HepG2 (cell line): Measurements from ENCODE around the gene C11orf68. TPM values are rescaled to one million over a fixed set of nuclear protein-coding genes. Genes with fewer than 3 reads are reported as not detected.

Experiments used
- CSRNP1 ChIP-seq: sonication (generic); formaldehyde crosslinking; IDR thresholded peaks from 2 replicates; pipeline ENCODE4 v1.8.1; 2023; ENCODE audit warnings: mild to moderate bottlenecking, missing genetic modification reagents
- FOXP1 ChIP-seq, 2 experiments: fragments of 450-650 bp in 1 of 2; IDR thresholded peaks; 2 replicates each; pipeline ENCODE4 v1.6.1; 2017 to 2018; ENCODE audit warnings: antibody characterized with exemption in 1 of 2
- HINFP ChIP-seq: sonication (generic); formaldehyde crosslinking; IDR thresholded peaks from 2 replicates; pipeline ENCODE4 v1.4.0; 2020; ENCODE audit warnings: low read depth, mild to moderate bottlenecking, missing genetic modification reagents
- IKZF5 ChIP-seq: IDR thresholded peaks from 2 replicates; pipeline ENCODE4 v1.6.1; 2018; ENCODE audit warnings: missing genetic modification reagents, mild to moderate bottlenecking, missing compliant biosample characterization
- KDM5A ChIP-seq: fragments of 200-600 bp; sonication (generic); IDR thresholded peaks from 2 replicates; pipeline ENCODE4 v1.7.0; 2018; ENCODE audit warnings: antibody characterized with exemption, mild to moderate bottlenecking, low read length, borderline replicate concordance
- MXD1 ChIP-seq: sonication (generic); formaldehyde crosslinking; IDR thresholded peaks from 2 replicates; pipeline ENCODE4 v1.4.0; 2020; ENCODE audit warnings: mild to moderate bottlenecking, missing genetic modification reagents
- SOX5 ChIP-seq: IDR thresholded peaks from 2 replicates; pipeline ENCODE4 v1.6.1; 2016; ENCODE audit warnings: borderline replicate concordance
- SYNCRIP ChIP-seq: fragments of 200-400 bp; formaldehyde crosslinking; IDR thresholded peaks from 2 replicates; pipeline ENCODE4 v1.6.1; 2018; ENCODE audit warnings: mild to moderate bottlenecking, low read depth, low read length; ENCODE audit not compliant: insufficient read depth
- THAP11 ChIP-seq: IDR thresholded peaks from 2 replicates; pipeline ENCODE4 v1.6.1; 2016; ENCODE audit warnings: missing biosample characterization, missing genetic modification reagents
- ZNF280B ChIP-seq: sonication (generic); formaldehyde crosslinking; IDR thresholded peaks from 2 replicates; pipeline ENCODE4 v1.5.0; 2020; ENCODE audit warnings: missing genetic modification reagents, mild to moderate bottlenecking, borderline replicate concordance
- ZNF446 ChIP-seq: sonication (generic); formaldehyde crosslinking; IDR thresholded peaks from 2 replicates; pipeline ENCODE4 v1.5.0; 2020; ENCODE audit warnings: mild to moderate bottlenecking, missing genetic modification reagents
- ZNF597 ChIP-seq: sonication (generic); formaldehyde crosslinking; IDR thresholded peaks from 2 replicates; pipeline ENCODE4 v1.5.0; 2020; ENCODE audit warnings: missing genetic modification reagents
- ZNF816 ChIP-seq: sonication (generic); formaldehyde crosslinking; IDR thresholded peaks from 2 replicates; pipeline ENCODE4 v1.8.0; 2022; ENCODE audit warnings: missing genetic modification reagents, mild to moderate bottlenecking, borderline replicate concordance
- ZSCAN22 ChIP-seq: sonication (generic); formaldehyde crosslinking; IDR thresholded peaks from 2 replicates; pipeline ENCODE4 v1.4.0; 2020; ENCODE audit warnings: mild to moderate bottlenecking, missing genetic modification reagents
- polyA plus RNA-seq, 8 experiments: library from polyadenylated mRNA; depleted of rRNA in 3 of 8; stranded (reverse) in 7 of 8; unstranded in 1 of 8; fragments of >200 nt; fragmentation: Illumina TruSeq in 4 of 8; extraction: Trizol in 4 of 8; gene quantifications; 2 replicates each; pipeline versions ENCODE4 v1.2.1 to v1.2.3, GENCODE V29; 2011 to 2016; ENCODE audit warnings: low read depth in 4 of 8, missing spikeins in 1 of 8, mixed read lengths in 1 of 8; ENCODE audit not compliant: insufficient read depth in 1 of 8
- total RNA-seq, 5 experiments: library from RNA; depleted of rRNA; stranded (reverse); fragments of >200 nt; fragmentation: Illumina TruSeq; extraction: Trizol; gene quantifications; 2 replicates each; pipeline ENCODE4 v1.2.3, GENCODE V29; 2016; ENCODE audit warnings: low read depth in 1 of 5
- TF ChIP-seq, protein P1 (sequence below): sonication (generic); formaldehyde crosslinking; conservative IDR thresholded peaks from 2 replicates; pipeline ENCODE4 v1.5.0; 2020; ENCODE audit warnings: missing genetic modification reagents
- TF ChIP-seq, protein P2 (sequence below): sonication (generic); formaldehyde crosslinking; conservative IDR thresholded peaks from 2 replicates; pipeline ENCODE4 v1.8.1; 2023; ENCODE audit warnings: missing genetic modification reagents

Gene C11orf68
- total and polyA plus RNA-seq, 2 of the 13 experiments (the other 11 are each of a cell fraction or from before 2014, with no cell fraction given) = 8.4 to 28.3 TPM

DNA sequence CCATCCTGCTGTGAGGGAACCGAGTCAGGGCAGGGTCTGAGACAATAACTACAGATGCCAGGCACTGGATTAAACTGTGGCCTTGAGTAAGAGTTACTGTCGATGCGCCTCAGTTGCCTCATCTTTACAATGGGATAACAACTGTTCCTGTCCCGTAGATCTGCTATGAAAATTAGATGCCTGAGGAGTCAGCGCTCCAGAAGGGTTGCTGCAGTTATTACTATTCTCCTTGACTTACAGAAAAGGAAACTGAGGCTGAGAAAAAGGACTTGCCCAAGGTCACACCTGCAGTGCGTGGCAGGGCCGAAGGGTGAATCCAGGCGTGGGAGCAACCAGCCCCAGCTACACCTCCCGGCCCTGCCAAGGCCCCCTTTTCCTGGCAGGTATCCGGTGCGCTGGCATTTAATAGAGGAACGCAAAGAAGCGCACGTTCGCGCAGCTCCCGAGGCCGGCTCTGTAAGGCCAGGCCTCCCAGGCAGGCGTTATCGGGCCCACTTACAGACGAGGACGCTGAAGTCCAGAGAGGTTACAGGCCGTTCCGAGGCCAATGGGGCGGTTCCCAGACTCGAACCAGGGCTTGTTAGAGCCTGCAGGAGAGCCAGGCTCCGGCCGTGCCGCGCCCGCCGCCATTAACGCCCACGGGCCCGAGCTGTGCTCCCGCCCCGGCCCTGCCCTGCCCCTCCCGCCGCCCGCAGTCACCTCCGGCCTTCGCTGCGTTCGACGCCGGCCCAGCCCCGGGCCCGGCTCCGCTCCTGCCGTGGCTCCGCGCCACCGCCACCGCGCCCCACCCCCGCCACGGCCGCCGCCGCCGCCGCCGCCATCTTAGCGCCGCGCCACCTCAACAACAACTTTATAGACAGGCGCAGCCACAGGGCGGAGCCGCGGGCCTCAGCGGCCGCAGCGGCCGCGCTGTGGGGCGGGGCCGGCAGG, at the start of gene C11orf68 (continued):
- no peak for TF ChIP-seq ZNF597 (CRISPR knock-in tag)
- no peak for TF ChIP-seq ZNF280B (CRISPR knock-in tag)
- TF ChIP-seq CSRNP1 (CRISPR knock-in tag) = no peak
- TF ChIP-seq HINFP (CRISPR knock-in tag) = no peak
- TF ChIP-seq, protein P1, sequence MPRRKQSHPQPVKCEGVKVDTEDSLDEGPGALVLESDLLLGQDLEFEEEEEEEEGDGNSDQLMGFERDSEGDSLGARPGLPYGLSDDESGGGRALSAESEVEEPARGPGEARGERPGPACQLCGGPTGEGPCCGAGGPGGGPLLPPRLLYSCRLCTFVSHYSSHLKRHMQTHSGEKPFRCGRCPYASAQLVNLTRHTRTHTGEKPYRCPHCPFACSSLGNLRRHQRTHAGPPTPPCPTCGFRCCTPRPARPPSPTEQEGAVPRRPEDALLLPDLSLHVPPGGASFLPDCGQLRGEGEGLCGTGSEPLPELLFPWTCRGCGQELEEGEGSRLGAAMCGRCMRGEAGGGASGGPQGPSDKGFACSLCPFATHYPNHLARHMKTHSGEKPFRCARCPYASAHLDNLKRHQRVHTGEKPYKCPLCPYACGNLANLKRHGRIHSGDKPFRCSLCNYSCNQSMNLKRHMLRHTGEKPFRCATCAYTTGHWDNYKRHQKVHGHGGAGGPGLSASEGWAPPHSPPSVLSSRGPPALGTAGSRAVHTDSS = no peak
- TF ChIP-seq FOXP1 (IDR thresholded peaks at IDR 0.05) = no peak
- TF ChIP-seq FOXP1 (CRISPR knock-in tag; IDR thresholded peaks at IDR 0.05) = no peak
- no peak for TF ChIP-seq THAP11 (CRISPR knock-in tag)
- peak; percentile 85 for TF ChIP-seq ZNF816 (CRISPR knock-in tag)
- TF ChIP-seq KDM5A = peak; percentile 36; the same call in 1 of the 2 replicates
- TF ChIP-seq, protein P2, sequence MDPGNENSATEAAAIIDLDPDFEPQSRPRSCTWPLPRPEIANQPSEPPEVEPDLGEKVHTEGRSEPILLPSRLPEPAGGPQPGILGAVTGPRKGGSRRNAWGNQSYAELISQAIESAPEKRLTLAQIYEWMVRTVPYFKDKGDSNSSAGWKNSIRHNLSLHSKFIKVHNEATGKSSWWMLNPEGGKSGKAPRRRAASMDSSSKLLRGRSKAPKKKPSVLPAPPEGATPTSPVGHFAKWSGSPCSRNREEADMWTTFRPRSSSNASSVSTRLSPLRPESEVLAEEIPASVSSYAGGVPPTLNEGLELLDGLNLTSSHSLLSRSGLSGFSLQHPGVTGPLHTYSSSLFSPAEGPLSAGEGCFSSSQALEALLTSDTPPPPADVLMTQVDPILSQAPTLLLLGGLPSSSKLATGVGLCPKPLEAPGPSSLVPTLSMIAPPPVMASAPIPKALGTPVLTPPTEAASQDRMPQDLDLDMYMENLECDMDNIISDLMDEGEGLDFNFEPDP = no peak
- TF ChIP-seq MXD1 (CRISPR knock-in tag) = 0 out of 2 replicates have a peak, but pooled peaks have one; percentile 31
- no peak for TF ChIP-seq IKZF5
- TF ChIP-seq SYNCRIP = no peak
- TF ChIP-seq ZNF446 (CRISPR knock-in tag) = no peak
- no peak for TF ChIP-seq SOX5 (CRISPR knock-in tag)
- no peak for TF ChIP-seq ZSCAN22 (CRISPR knock-in tag)
